Erythroblast (primary cell): ENCODE measurements around the gene DYNLT2.

Experiments used
- GATA1 ChIP-seq: IDR thresholded peaks from 2 replicates; pipeline ENCODE4 v1.6.1; 2011; ENCODE audit warnings: low read depth, mild to moderate bottlenecking, control low read depth, low read length, moderate library complexity
- POLR2A ChIP-seq: IDR thresholded peaks from 2 replicates; pipeline ENCODE4 v1.6.1; 2011; ENCODE audit warnings: mild to moderate bottlenecking, low read length

DNA sequence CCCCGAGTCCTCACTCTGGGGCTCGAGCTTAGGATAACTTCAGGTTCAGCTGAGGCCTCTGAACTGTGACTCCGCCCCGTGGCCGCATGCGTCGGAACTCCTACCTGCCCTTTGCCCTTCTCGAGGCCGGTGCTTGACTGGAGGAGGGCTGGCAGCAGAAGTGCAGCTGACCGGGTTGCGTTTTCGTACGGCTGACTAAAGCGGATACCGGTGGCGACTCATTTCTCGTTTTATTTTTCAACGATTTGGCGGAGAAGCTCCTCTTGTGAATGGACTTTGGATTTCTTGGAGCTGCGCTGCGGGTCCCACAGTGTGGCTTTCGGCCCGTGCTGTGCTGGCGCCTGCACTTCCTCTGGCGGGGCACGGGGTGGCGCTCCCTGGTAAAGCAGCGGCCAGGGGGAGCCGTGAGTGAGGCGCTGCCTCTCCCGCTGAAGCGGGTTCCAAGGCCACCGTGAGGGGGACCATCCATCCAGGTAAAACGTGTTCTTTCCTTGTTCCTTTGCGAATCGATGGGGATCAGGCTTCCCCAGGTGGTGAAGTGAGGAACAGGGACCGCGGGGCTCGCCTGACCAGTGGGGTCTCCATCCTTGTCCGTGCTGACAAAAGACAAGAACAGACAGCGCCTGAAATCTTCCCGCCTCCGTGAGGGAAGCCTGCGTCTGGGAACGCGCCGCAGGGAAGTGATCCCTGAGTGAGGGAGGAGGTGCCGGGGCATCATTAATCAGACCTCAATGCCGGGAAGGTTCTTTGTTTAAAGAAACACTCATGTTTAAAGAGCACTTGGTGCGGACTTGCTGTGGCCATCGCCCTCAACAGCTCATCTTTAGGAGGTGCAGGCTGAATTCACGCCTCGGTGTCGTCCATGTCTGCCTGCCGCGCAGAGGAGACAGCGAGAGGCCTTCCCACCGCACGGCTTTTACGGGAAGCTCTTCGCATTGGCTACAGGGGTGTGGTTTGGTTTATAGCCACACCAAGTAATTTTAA, 38.9 kb upstream of the DYNLT2 start:
- TF ChIP-seq POLR2A (no peak), GATA1 (no peak)
